ENCODE results near the gene MRPL18.
"Not testable (repeated sequence)": the region's sequence is repeated elsewhere in the genome, so short reads cannot be mapped to it uniquely, and the experiment has no call there.

Gene MRPL18

GRCh38 chr6:159777240-159777904, 12.9 kb upstream of the MRPL18 start:
- no peak for DNase-seq

- DNase-seq, result no peak
Measured at GRCh38 chr6:159778131-159778530, 12.1 kb upstream of the MRPL18 start.

- no peak for DNase-seq
Measured at GRCh38 chr6:159778542-159779103, 11.6 kb upstream of the MRPL18 start.

GRCh38 chr6:159788276-159788675, 2.0 kb upstream of the MRPL18 start:
- DNase-seq, result peak in 1 of 2 donors; percentile 14

GRCh38 chr6:159788753-159789376, 1.4 kb upstream of the MRPL18 start:
- DNase-seq, result peak; percentile 8 to 22

GRCh38 chr6:159789377-159790148, 704 bp upstream of the MRPL18 start, which contains the start of gene TCP1:
Gene TCP1, minus strand, starts transcription at chr6:159789602. Its CDS starts 134 bp downstream, at chr6:159789468.
- DNase-seq, result peak; percentile 99

GRCh38 chr6:159790956-159791598, 810 bp downstream of the MRPL18 start:
- DNase-seq, result peak in 1 of 2 donors; percentile 14

- not testable (repeated sequence) for DNase-seq
Measured at GRCh38 chr6:159794976-159795375, 4.7 kb downstream of the MRPL18 start.

- no peak for DNase-seq
Measured at GRCh38 chr6:159797554-159797953, 7.3 kb downstream of the MRPL18 start.

GRCh38 chr6:159800141-159800865, 10.0 kb downstream of the MRPL18 start, which contains the start of gene PNLDC1:
Gene PNLDC1, plus strand, starts transcription at chr6:159800276. Its CDS starts 32 bp downstream, at chr6:159800308.
- DNase-seq, result no peak

- DNase-seq, result no peak
Measured at GRCh38 chr6:159801935-159802334, 11.7 kb downstream of the MRPL18 start.

GRCh38 chr6:159804504-159804903, 14.2 kb downstream of the MRPL18 start:
- no peak for DNase-seq

- no peak for DNase-seq
Measured at GRCh38 chr6:159805440-159806020, 15.3 kb downstream of the MRPL18 start.

GRCh38 chr6:159806021-159806458, 15.8 kb downstream of the MRPL18 start:
- DNase-seq, result no peak

GRCh38 chr6:159807150-159807858, 17.0 kb downstream of the MRPL18 start:
- DNase-seq, result no peak

- no peak for DNase-seq
Measured at GRCh38 chr6:159808647-159809046, 18.4 kb downstream of the MRPL18 start.

- no peak for DNase-seq
Measured at GRCh38 chr6:159809149-159809548, 18.9 kb downstream of the MRPL18 start.

GRCh38 chr6:159813781-159814180, 23.5 kb downstream of the MRPL18 start:
- DNase-seq, result no peak

- DNase-seq, result no peak
Measured at GRCh38 chr6:159815410-159815809, 25.1 kb downstream of the MRPL18 start.

- DNase-seq, result not testable (repeated sequence)
Measured at GRCh38 chr6:159816775-159817174, 26.5 kb downstream of the MRPL18 start.
